ENCODE results near the gene SINHCAF.
"Not testable (repeated sequence)": the region's sequence is repeated elsewhere in the genome, so short reads cannot be mapped to it uniquely, and the experiment has no call there.

SINHCAF gene

DNA sequence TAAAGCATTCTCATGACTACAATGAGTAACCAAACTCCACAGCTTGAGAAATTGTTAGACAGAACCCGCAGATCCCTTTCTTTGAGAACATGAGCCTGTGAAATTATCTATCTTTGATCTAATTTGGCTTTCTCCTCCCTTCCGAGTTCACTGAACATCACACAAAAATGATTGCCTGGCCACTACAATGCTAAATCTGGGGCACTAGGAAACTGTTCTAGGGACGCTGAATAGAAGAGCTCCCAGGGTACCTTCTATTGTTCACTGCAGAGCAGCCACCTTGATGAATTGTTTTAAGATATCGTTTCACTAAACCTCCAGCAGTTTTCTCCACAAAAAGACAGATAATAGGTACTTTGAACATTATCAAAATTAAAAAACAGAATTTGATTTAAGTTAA, 47.5 kb downstream of the SINHCAF start:
- TF ChIP-seq, protein P1, sequence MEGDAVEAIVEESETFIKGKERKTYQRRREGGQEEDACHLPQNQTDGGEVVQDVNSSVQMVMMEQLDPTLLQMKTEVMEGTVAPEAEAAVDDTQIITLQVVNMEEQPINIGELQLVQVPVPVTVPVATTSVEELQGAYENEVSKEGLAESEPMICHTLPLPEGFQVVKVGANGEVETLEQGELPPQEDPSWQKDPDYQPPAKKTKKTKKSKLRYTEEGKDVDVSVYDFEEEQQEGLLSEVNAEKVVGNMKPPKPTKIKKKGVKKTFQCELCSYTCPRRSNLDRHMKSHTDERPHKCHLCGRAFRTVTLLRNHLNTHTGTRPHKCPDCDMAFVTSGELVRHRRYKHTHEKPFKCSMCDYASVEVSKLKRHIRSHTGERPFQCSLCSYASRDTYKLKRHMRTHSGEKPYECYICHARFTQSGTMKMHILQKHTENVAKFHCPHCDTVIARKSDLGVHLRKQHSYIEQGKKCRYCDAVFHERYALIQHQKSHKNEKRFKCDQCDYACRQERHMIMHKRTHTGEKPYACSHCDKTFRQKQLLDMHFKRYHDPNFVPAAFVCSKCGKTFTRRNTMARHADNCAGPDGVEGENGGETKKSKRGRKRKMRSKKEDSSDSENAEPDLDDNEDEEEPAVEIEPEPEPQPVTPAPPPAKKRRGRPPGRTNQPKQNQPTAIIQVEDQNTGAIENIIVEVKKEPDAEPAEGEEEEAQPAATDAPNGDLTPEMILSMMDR (conservative IDR thresholded peaks at IDR 0.05; ENCODE audit: low read length): no peak

DNA sequence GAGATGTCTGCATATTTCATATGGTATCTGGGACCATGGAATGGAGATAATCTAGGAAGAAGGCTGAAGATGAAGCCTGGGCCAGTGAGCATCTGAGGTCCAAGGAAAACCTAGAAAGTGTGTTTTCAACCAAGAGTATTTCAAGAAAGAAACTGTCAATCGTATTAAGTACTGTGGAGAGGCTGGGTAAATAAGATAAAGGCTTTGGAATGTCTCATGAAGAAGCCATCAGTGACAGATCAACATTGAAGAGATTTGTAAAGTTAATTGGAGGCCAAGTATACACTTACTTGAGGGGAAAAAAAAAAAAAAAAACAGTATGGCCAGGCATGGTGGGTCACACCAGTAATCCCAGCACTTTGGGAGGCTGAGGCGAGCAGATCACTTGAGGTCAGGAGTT, 48.9 kb downstream of the SINHCAF start:
- DNase-seq (ENCODE audit: low read depth): no peak
- H3K4me3 ChIP-seq (ENCODE audit: low read length): no peak overlapping the region
- TF ChIP-seq, protein P1 (conservative IDR thresholded peaks at IDR 0.05; ENCODE audit: low read length): no peak

More for the DNA sequence above, 47.5 kb downstream of the SINHCAF start:
- no peak overlapping the region for H3K4me3 ChIP-seq (ENCODE audit: low read length)
- no peak for DNase-seq (ENCODE audit: low read depth)

DNA sequence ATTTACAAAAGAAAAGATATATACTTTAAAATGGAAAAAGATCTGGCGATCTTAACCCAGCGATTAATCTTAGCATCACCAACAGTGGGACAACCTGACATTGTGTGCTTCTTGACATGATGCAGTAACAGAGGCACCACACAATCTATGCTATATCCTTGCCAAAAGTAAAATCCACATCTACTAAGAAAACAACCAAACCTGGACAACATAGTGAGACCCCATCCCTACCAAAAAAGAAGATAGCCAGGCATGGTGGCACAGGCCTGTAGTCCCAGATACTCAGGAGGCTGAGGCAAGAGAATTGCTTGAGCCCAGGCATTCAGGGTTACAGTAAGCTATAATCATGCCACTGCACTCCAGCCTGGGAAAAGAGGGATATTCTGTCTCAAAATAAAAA, 50.5 kb downstream of the SINHCAF start:
- TF ChIP-seq, protein P1 (conservative IDR thresholded peaks at IDR 0.05; ENCODE audit: low read length): no peak
- no peak overlapping the region for H3K4me3 ChIP-seq (ENCODE audit: low read length)
- no peak for DNase-seq (ENCODE audit: low read depth)

DNA sequence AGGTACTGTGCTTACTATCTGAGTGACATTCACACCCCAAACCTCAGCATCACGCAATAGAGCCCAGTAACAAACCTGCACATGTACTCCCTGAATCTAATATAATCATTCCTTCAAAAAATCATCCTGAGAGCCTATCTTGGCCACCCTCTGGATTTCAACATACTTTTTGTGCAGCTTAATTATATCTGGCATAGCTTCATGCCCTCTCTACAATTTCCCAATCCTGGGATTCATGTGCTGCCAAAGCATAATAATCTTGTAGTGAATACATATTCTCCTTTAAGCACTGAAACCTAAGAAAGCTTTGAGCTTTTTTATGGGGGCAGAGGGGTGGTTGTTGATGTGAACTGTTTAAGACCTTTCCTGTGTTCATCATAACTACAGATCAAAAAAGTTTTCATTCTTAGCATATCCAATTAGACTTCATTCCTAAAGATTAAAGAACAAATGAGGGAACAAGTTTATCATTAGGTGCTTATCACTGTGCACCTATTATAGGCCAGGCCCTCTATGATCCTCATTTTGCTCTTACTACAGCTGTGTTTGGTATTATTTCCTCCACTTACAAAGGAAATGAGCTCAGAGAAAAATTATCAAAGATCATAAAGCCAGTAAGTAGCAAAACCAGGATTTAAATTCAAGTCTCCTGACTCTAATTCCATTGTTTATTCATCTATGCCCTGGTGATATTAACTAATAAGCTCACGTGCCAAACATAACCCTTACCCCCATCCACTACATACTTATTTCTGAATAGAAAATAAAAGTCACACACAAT, 51.2 kb downstream of the SINHCAF start:
- no peak overlapping the region for H3K4me3 ChIP-seq (ENCODE audit: low read length)
- TF ChIP-seq, protein P1 (conservative IDR thresholded peaks at IDR 0.05; ENCODE audit: low read length): no peak
- DNase-seq (ENCODE audit: low read depth): peak; percentile 11

DNA sequence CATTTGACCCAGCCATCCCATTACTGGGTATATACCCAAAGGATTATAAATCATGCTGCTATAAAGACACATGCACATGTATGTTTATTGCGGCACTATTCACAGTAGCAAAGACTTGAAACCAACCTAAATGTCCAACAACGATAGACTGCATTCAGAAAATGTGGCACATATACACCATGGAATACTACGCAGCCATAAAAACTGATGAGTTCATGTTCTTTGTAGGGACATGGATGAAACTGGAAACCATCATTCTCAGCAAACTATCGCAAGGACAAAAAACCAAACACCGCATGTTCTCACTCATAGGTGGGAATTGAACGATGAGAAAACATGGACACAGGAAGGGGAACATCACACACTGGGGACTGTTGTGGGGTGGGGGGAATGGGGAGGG, 52.2 kb downstream of the SINHCAF start:
- H3K4me3 ChIP-seq (ENCODE audit: low read length); DNase-seq (ENCODE audit: low read depth): not testable (repeated sequence)

DNA sequence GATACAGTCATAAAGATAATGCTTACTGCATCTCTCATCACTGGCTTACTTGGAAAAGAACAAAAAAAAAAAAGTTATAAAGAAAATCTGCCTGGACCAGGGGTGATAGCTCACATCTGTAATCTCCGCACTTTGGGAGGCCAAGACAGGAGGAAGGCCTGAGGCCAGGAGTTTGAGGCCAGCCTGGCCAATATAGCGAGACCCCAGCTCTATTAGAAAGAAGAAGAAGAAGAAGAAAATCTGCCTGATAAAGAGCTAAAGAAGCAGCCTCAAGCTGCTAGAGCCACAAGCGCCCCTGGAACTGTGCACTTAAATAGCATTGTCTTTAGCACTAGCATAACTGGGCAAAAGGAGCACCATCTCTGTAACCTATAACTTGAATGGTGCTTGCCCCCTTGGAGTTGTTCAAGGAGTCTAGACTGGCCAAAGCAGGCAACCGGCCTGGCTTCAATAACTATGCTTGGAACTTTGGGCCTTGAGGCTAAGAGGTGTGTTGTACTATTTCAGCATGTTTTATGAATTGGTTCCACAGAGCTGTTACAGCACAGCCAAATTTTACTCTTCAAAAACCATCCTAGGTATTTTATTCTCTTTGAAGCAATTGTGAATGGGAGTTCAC, 53.2 kb downstream of the SINHCAF start:
- no peak for DNase-seq (ENCODE audit: low read depth)
- TF ChIP-seq, protein P1 (conservative IDR thresholded peaks at IDR 0.05; ENCODE audit: low read length): no peak
- no peak overlapping the region for H3K4me3 ChIP-seq (ENCODE audit: low read length)

DNA sequence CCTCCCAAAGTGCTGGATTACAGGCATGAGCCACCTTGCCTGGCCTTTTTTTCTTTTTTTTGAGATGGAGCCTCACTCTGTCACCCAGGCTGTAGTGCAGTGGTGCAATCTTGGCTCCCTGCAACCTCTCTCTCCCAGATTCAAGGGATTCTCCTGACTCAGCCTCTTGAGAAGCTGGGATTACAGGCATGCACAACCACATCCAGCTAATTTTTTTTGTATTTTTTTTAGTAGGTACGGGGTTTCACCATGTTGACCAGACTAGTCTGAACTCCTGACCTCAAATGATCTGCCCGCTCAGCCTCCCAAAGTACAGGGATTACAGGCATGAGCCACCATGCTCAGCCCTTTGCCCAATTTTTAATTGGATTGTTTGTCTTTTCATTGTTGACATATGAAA, 58.0 kb downstream of the SINHCAF start:
- TF ChIP-seq, protein P1 (conservative IDR thresholded peaks at IDR 0.05; ENCODE audit: low read length): no peak
- peak; percentile 24 for DNase-seq (ENCODE audit: low read depth)
- no peak overlapping the region for H3K4me3 ChIP-seq (ENCODE audit: low read length)
